Loucy (cell line): ENCODE data around the gene MDGA2.

Experiments
- H2AFZ ChIP-seq: fragments of 200-600 bp; sonication (generic); 2 replicates; pipeline ENCODE4 v1.6.0; 2016; ENCODE audit warnings: antibody characterized with exemption, mild to moderate bottlenecking, low read length, moderate library complexity
- H3F3A ChIP-seq: fragments of 200-600 bp; 2 replicates; pipeline ENCODE4 v1.6.0; 2016; ENCODE audit warnings: antibody characterized with exemption, low read depth, mild to moderate bottlenecking
- H3K27me3 ChIP-seq: fragments of 200-600 bp; sonication (generic); 2 replicates; pipeline ENCODE4 v1.6.1; 2014; ENCODE audit warnings: low read length, mild to moderate bottlenecking; ENCODE audit not compliant: insufficient read depth, poor library complexity, severe bottlenecking
- H3K36me3 ChIP-seq: fragments of 200-600 bp; sonication (generic); 2 replicates; pipeline ENCODE4 v1.6.1; 2016; ENCODE audit warnings: low read length; ENCODE audit not compliant: insufficient read depth
- H3K4me1 ChIP-seq: fragments of 200-600 bp; sonication (generic); 2 replicates; pipeline ENCODE4 v1.5.1; 2014; ENCODE audit warnings: low read length, mild to moderate bottlenecking; ENCODE audit not compliant: insufficient read depth, poor library complexity, severe bottlenecking
- H3K4me2 ChIP-seq: fragments of 200-600 bp; sonication (generic); 2 replicates; pipeline ENCODE4 v1.6.0; 2014; ENCODE audit warnings: antibody characterized with exemption, low read length, low read depth, mild to moderate bottlenecking; ENCODE audit not compliant: poor library complexity, severe bottlenecking
- H3K4me3 ChIP-seq: fragments of 200-600 bp; sonication (generic); 2 replicates; pipeline ENCODE4 v1.5.1; 2014; ENCODE audit warnings: low read length, mild to moderate bottlenecking, mixed read lengths; ENCODE audit not compliant: poor library complexity, severe bottlenecking
- H3K79me2 ChIP-seq: fragments of 200-600 bp; sonication (generic); 2 replicates; pipeline ENCODE4 v1.6.1; 2014; ENCODE audit warnings: low read length; ENCODE audit not compliant: insufficient read depth
- H3K9ac ChIP-seq: fragments of 200-600 bp; sonication (generic); 2 replicates; pipeline ENCODE4 v1.6.0; 2014; ENCODE audit warnings: mild to moderate bottlenecking, low read depth, low read length, moderate library complexity; ENCODE audit not compliant: poor library complexity, severe bottlenecking
- H3K9me2 ChIP-seq: fragments of 200-600 bp; sonication (generic); replicated peaks from 2 replicates; pipeline ENCODE4 v1.6.1; 2016; ENCODE audit warnings: low read depth, low read length, mixed read lengths
- H3K9me3 ChIP-seq: fragments of 200-600 bp; sonication (generic); 2 replicates; pipeline ENCODE4 v1.6.1; 2014; ENCODE audit warnings: mild to moderate bottlenecking, antibody characterized with exemption, low read length, low read depth; ENCODE audit not compliant: insufficient read depth
- H4K20me1 ChIP-seq: fragments of 200-600 bp; sonication (generic); 2 replicates; pipeline ENCODE4 v1.6.0; 2014; ENCODE audit warnings: antibody characterized with exemption, low read length, mild to moderate bottlenecking; ENCODE audit not compliant: insufficient read depth, poor library complexity, severe bottlenecking
- EZH2phosphoT487 ChIP-seq: fragments of 200-600 bp; IDR thresholded peaks from 2 replicates; pipeline ENCODE4 v1.6.1; 2018; ENCODE audit warnings: antibody characterized with exemption, mild to moderate bottlenecking, moderate library complexity, borderline replicate concordance
- TF ChIP-seq, protein P1 (sequence below): fragments of 200-600 bp; sonication (generic); conservative IDR thresholded peaks from 2 replicates; pipeline ENCODE4 v1.5.1; 2014; ENCODE audit warnings: mild to moderate bottlenecking, antibody characterized with exemption, low read length

The MDGA2 gene

DNA sequence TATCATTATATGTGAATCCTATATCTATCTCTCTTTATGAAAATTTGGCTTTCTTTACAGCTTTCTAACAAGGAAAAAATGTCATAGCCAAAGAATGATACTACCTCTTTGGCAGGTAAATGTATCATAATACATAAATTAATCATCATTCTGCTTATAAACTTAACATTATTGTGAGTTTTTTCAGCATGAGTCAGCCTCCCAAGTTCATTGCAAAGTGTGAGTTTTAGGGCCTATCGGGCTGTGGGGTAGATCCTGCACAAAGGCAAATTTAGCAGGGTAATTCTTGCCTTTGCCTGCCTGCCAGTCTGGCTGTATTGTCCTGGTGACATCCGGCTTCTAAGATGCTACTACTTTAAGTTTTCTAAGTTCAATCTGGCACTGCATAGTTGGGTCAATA, 412.6 kb downstream of the MDGA2 start:
- H3K4me3 ChIP-seq, result no peak overlapping the region
- no peaks in the 10 kb centered on the region for H3K4me1 ChIP-seq
- no peak overlapping the region for H2AFZ ChIP-seq
- no peak overlapping the region for H3K9ac ChIP-seq
- no peaks in the 10 kb centered on the region for H3K9me2 ChIP-seq
- no peaks in the 10 kb centered on the region for H4K20me1 ChIP-seq
- H3K79me2 ChIP-seq, result no peaks in the 10 kb centered on the region
- H3F3A ChIP-seq, result no peaks in the 10 kb centered on the region
- no peak overlapping the region for H3K4me2 ChIP-seq
- no peaks in the 10 kb centered on the region for H3K9me3 ChIP-seq
- H3K27me3 ChIP-seq, result no peaks in the 10 kb centered on the region
- no peaks in the 10 kb centered on the region for H3K36me3 ChIP-seq
- no peak for TF ChIP-seq EZH2phosphoT487
- TF ChIP-seq, protein P1, sequence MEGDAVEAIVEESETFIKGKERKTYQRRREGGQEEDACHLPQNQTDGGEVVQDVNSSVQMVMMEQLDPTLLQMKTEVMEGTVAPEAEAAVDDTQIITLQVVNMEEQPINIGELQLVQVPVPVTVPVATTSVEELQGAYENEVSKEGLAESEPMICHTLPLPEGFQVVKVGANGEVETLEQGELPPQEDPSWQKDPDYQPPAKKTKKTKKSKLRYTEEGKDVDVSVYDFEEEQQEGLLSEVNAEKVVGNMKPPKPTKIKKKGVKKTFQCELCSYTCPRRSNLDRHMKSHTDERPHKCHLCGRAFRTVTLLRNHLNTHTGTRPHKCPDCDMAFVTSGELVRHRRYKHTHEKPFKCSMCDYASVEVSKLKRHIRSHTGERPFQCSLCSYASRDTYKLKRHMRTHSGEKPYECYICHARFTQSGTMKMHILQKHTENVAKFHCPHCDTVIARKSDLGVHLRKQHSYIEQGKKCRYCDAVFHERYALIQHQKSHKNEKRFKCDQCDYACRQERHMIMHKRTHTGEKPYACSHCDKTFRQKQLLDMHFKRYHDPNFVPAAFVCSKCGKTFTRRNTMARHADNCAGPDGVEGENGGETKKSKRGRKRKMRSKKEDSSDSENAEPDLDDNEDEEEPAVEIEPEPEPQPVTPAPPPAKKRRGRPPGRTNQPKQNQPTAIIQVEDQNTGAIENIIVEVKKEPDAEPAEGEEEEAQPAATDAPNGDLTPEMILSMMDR, result no peak

- H3K9me2 ChIP-seq, result no peaks in the 10 kb centered on the region
- H3F3A ChIP-seq, result no peaks in the 10 kb centered on the region
- H3K36me3 ChIP-seq, result no peaks in the 10 kb centered on the region
- no peaks in the 10 kb centered on the region for H3K9me3 ChIP-seq
- H3K79me2 ChIP-seq, result no peaks in the 10 kb centered on the region
- TF ChIP-seq EZH2phosphoT487, result no peak
- TF ChIP-seq, protein P1, result no peak
- no peaks in the 10 kb centered on the region for H4K20me1 ChIP-seq
- no peak overlapping the region for H2AFZ ChIP-seq
- H3K27me3 ChIP-seq, result no peaks in the 10 kb centered on the region
- H3K4me2 ChIP-seq, result no peak overlapping the region
- peaks cover 9% of the 10 kb centered on the region for H3K4me1 ChIP-seq
- no peak overlapping the region for H3K4me3 ChIP-seq
- H3K9ac ChIP-seq, result no peak overlapping the region
These were observed 414.1 kb downstream of the MDGA2 start for GRCh38 chr14:47261350-47261749.

DNA sequence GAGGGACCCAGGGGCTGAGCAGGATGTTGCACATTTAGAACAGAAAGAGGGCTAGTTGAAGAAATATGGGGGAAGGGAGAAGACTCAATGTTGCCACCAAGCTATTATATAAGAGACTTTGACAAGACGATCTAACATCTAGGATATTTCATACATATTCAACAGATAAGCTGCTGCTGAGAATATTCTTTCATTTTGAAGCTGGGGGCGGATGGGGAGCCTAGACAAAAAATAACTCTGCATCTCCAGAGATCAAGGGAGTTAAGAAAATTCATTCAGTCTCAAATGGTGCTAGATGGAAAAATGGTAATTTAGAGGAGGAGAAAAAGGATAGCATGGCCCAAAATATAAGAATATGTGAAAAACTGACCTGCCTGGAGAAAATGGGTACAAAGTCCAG, 415.6 kb downstream of the MDGA2 start:
- Histone ChIP-seq H3K9ac (no peak overlapping the region), H4K20me1 (no peaks in the 10 kb centered on the region)

More for the DNA sequence above, 415.6 kb downstream of the MDGA2 start:
- TF ChIP-seq, protein P1, result no peak
- TF ChIP-seq EZH2phosphoT487, result no peak
- Histone ChIP-seq H3K36me3 (no peaks in the 10 kb centered on the region), H3K79me2 (no peaks in the 10 kb centered on the region), H3K27me3 (no peaks in the 10 kb centered on the region), H3K4me3 (no peak overlapping the region), H3K4me1 (peaks cover 9% of the 10 kb centered on the region), H3F3A (no peaks in the 10 kb centered on the region), H3K9me2 (no peaks in the 10 kb centered on the region), H3K4me2 (no peak overlapping the region), H3K9me3 (no peaks in the 10 kb centered on the region), H2AFZ (no peak overlapping the region)
